Aorta (tissue), 5 donors: ENCODE results near the gene TBC1D1. TPM values are rescaled to one million over a fixed set of nuclear protein-coding genes. Genes with fewer than 3 reads are reported as not detected.

Experiments used
- ATAC-seq: fragments of 200-7000 bp; cut with Tn5 transposase; one replicate; pipeline ENCODE4 v1.9.1; 2022; ENCODE audit warnings: moderate library complexity; ENCODE audit not compliant: low FRiP score
- DNase-seq, 2 donors: peaks; one replicate each; pipeline ENCODE4 v3.0.0-alpha.2; 2020
- H3K27ac ChIP-seq, 2 donors: one replicate each; pipeline ENCODE4 v1.5.1; 2013; ENCODE audit warnings: low read length in 2 of 2, mild to moderate bottlenecking in 2 of 2, moderate library complexity in 2 of 2, control low read depth in 1 of 2, inconsistent platforms in 1 of 2, low read depth in 1 of 2
- H3K27me3 ChIP-seq, 2 donors: one replicate each; pipeline ENCODE4 v1.6.1; 2013; ENCODE audit warnings: control low read depth in 1 of 2, low read length in 1 of 2, mild to moderate bottlenecking in 1 of 2, moderate library complexity in 1 of 2; ENCODE audit not compliant: insufficient read depth in 2 of 2, control insufficient read depth in 1 of 2
- H3K36me3 ChIP-seq, 2 donors: one replicate each; pipeline ENCODE4 v1.6.1; 2013; ENCODE audit warnings: control low read depth in 1 of 2, low read length in 1 of 2, mild to moderate bottlenecking in 1 of 2; ENCODE audit not compliant: insufficient read depth in 2 of 2, control insufficient read depth in 1 of 2
- H3K4me1 ChIP-seq, 2 donors: one replicate each; pipeline ENCODE4 v1.6.1; 2013; ENCODE audit warnings: low read length in 2 of 2, control low read depth in 1 of 2, mild to moderate bottlenecking in 1 of 2, moderate library complexity in 1 of 2; ENCODE audit not compliant: insufficient read depth in 2 of 2, control insufficient read depth in 1 of 2
- H3K4me3 ChIP-seq, 2 donors: one replicate each; pipeline ENCODE4 v1.5.1; 2013; ENCODE audit warnings: low read length in 2 of 2, control low read depth in 1 of 2, mild to moderate bottlenecking in 1 of 2
- H3K9me3 ChIP-seq: one replicate; pipeline ENCODE4 v1.6.1; 2013; ENCODE audit warnings: mild to moderate bottlenecking, low read length; ENCODE audit not compliant: control insufficient read depth
- WGBS, 2 donors: extraction: QIAGEN DNeasy Blood & Tissue Kit; methylation state at CpG; one replicate each; pipeline ENCODE4 v1.1.7; 2013; 5-methylcytosine and 5-hydroxymethylcytosine counted together
- intact Hi-C, 2 donors: fragments of 100-400 bp; cut with DNase I; formaldehyde crosslinking; loops; one replicate each; pipeline versions ENCODE4 v1.14.2 to v1.15.0; 2022
- polyA plus RNA-seq, 2 donors: library from polyadenylated mRNA; stranded (reverse); fragments of 200-250 nt; gene quantifications; one replicate each; pipeline ENCODE4 v1.2.3, GENCODE V29; 2013
- total RNA-seq, 2 donors: library from RNA; stranded (reverse); fragmentation: NEBNext Ultra II Directional; extraction: Animal tissue kit (Norgen Biotek cat#: 25700); gene quantifications; one replicate each; pipeline ENCODE4 v1.2.1, GENCODE V29; 2021
- donor health status: healthy with polysubstance abuse.
- donor health status: Bipolar disorder and iron deficiency.
- donor health status: DM: no; HTN: no; CAD: no.
- donor health status: DM: no; HTN: no; CAD: no.
- donor health status: DM: yes; HTN: yes; CAD: no.

Gene TBC1D1
- total and polyA plus RNA-seq, 4 donors, result 66.4 to 219 (median 115) TPM

DNA sequence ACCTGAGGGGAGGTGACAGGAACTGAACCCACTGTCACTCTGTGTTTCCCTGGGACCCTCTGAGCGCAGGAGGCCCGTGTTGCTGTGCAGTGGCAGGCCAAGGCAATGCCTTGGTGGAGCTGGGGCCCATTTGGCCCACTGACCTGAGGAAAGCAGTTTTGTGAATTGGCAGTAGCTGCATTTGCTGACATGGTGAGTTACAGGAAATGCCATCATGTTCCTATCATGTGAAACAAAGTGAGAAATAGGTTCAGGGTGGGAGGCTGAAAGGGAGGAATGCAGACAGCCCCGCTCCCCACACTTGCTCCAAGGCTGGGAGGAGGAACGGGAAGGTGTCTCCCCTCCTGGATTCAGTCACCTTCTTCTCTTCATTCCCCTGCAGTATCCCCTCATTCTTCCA lies 215.4 kb downstream of the TBC1D1 start:
- DNase-seq, result no peak
- H3K4me3 ChIP-seq, result no peak overlapping the region
- intact Hi-C loops, result no loop called here
- no peaks in the 10 kb centered on the region for H3K27me3 ChIP-seq
- no peaks in the 10 kb centered on the region for H3K9me3 ChIP-seq
- ATAC-seq, result no peak
- peaks cover 0 to 7% of the 10 kb centered on the region in 2 donors for H3K36me3 ChIP-seq
- H3K27ac ChIP-seq, result no peak overlapping the region
- no peaks in the 10 kb centered on the region for H3K4me1 ChIP-seq
- WGBS, 2 donors, result 69 to 75% methylated on average over 4 of the region's 4 CpGs

DNA sequence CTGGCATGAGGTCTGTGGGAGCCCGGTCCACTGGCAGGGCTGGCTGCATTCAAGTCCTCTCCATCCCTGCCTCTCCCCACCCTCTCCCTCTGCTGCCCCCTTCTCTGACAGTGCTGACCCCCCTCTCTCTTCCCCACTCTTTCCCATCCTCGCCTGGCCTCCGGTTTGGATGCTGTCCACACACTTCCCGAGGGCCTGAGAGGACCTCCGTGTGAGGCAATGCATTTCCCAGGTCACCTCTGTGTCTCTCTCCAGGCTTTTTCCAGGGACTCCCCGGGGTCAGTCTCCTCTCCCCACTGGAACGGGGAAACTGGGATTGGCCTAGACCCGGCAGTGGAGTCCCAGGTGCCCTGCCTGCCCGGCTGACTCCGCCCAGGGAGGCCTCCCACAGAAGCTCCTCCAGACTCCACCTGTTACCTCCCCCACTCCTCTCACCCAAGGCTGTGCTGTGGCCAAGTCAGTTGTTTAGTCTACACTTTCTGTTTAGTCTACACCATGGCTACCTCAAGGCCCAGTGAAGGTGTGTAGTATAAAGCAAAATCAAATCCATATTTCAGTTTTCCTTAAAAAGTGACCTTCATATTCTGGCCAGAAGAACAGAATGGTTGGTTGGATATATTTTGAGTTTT lies 216.1 kb downstream of the TBC1D1 start:
- peaks cover 0 to 4% of the 10 kb centered on the region in 2 donors for H3K36me3 ChIP-seq
- 64 to 65% methylated on average over 10 of the region's 10 CpGs for WGBS, 2 donors
- no peak overlapping the region for H3K4me3 ChIP-seq
- peak overlapping the region in 1 of 2 donors; percentile 8 for H3K27ac ChIP-seq
- no peaks in the 10 kb centered on the region for H3K9me3 ChIP-seq
- ATAC-seq, result no peak
- H3K4me1 ChIP-seq, result no peaks in the 10 kb centered on the region
- intact Hi-C loops, result no loop called here
- no peaks in the 10 kb centered on the region for H3K27me3 ChIP-seq
- no peak for DNase-seq

DNA sequence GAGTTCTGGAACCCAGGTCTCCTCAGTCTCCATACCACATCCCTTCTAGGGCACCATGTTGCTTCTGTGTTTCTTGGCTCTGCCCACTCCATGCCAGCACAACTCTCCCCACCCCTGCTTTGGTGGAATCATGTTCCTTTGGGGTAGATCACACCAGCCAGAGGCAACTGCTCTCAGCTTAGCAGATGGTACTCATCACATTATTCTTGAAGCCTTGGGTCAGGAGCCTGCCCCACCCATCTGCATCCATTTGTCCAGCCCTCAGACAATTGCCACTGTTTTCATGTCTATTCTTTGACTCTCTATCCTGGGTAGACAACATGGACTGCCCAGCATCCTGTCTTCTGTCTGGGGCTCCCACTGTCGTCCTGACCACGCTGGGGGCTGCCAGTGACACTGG lies 216.9 kb downstream of the TBC1D1 start:
- intact Hi-C loops, result no loop called here
- ATAC-seq (no peak), DNase-seq (no peak)
- 86 to 93% methylated on average over 2 of the region's 2 CpGs for WGBS, 2 donors
- H3K27me3 ChIP-seq, result no peaks in the 10 kb centered on the region
- no peaks in the 10 kb centered on the region for H3K4me1 ChIP-seq
- H3K9me3 ChIP-seq, result no peaks in the 10 kb centered on the region
- H3K4me3 ChIP-seq, result no peak overlapping the region
- no peak overlapping the region for H3K27ac ChIP-seq
- peaks cover 0 to 4% of the 10 kb centered on the region in 2 donors for H3K36me3 ChIP-seq

GRCh38 chr4:38109370-38109769 lies 218.5 kb downstream of the TBC1D1 start:
- H3K27ac ChIP-seq, result no peak overlapping the region
- WGBS, 2 donors, result 65% methylated on average over 3 of the region's 3 CpGs
- no peaks in the 10 kb centered on the region for H3K9me3 ChIP-seq
- no peak for DNase-seq
- ATAC-seq, result no peak
- no peaks in the 10 kb centered on the region for H3K27me3 ChIP-seq
- H3K4me3 ChIP-seq, result no peak overlapping the region
- intact Hi-C loops, result no loop called here
- H3K36me3 ChIP-seq, result peaks cover 0 to 4% of the 10 kb centered on the region in 2 donors
- H3K4me1 ChIP-seq, result no peaks in the 10 kb centered on the region

GRCh38 chr4:38109896-38110295 lies 219.0 kb downstream of the TBC1D1 start:
- intact Hi-C loops, result no loop called here
- Histone ChIP-seq H3K4me1 (no peaks in the 10 kb centered on the region), H3K9me3 (no peaks in the 10 kb centered on the region), H3K27me3 (no peaks in the 10 kb centered on the region), H3K4me3 (no peak overlapping the region), H3K36me3 (peaks cover 0 to 4% of the 10 kb centered on the region in 2 donors), H3K27ac (no peak overlapping the region)
- ATAC-seq, result no peak
- no peak for DNase-seq
- WGBS, 2 donors, result 56 to 61% methylated on average over 6 of the region's 6 CpGs

DNA sequence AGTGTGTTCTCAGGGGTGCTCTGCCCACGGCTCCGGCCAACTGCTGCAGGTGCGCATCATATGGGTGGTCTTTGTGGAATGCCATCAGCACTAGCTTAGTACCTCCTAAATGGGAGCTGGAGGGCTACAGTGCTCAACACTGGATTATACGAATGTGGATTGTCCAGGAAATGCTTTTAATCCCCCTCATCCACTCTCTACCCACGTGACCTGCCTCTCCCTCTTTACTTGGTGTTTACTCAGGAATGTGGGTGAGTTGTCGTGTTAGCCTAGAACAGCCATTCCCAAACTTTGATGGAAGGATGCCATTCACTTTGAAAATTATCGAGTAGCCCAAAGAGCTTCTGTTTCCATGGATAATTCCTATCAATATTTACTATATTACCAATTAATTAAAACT lies 220.1 kb downstream of the TBC1D1 start:
- no peak overlapping the region for H3K27ac ChIP-seq
- H3K36me3 ChIP-seq, result peaks cover 2 to 5% of the 10 kb centered on the region in 2 donors
- no peaks in the 10 kb centered on the region for H3K27me3 ChIP-seq
- 77 to 81% methylated on average over 7 of the region's 7 CpGs for WGBS, 2 donors
- intact Hi-C loops, result no loop called here
- H3K9me3 ChIP-seq, result no peaks in the 10 kb centered on the region
- H3K4me3 ChIP-seq, result no peak overlapping the region
- no peaks in the 10 kb centered on the region for H3K4me1 ChIP-seq
- no peak for ATAC-seq
- DNase-seq, result no peak

GRCh38 chr4:38111717-38112116 lies 220.8 kb downstream of the TBC1D1 start:
- Histone ChIP-seq H3K4me3 (no peak overlapping the region), H3K9me3 (no peaks in the 10 kb centered on the region), H3K4me1 (no peaks in the 10 kb centered on the region), H3K27ac (no peak overlapping the region), H3K36me3 (peaks cover 2 to 8% of the 10 kb centered on the region in 2 donors), H3K27me3 (no peaks in the 10 kb centered on the region)
- no peak for DNase-seq
- intact Hi-C loops, result no loop called here
- ATAC-seq, result no peak
- 73 to 75% methylated on average over 4 of the region's 4 CpGs for WGBS, 2 donors

- DNase-seq (no peak), ATAC-seq (no peak)
- H3K36me3 ChIP-seq, result peaks cover 2 to 4% of the 10 kb centered on the region in 2 donors
- no peak overlapping the region for H3K4me3 ChIP-seq
- intact Hi-C loops, result no loop called here
- H3K4me1 ChIP-seq, result no peaks in the 10 kb centered on the region
- no peaks in the 10 kb centered on the region for H3K27me3 ChIP-seq
- H3K27ac ChIP-seq, result no peak overlapping the region
- WGBS, 2 donors, result 58 to 67% methylated on average over 4 of the region's 4 CpGs
- no peaks in the 10 kb centered on the region for H3K9me3 ChIP-seq
Observed at GRCh38 chr4:38113132-38113531, 222.2 kb downstream of the TBC1D1 start.

GRCh38 chr4:38113551-38113950 lies 222.7 kb downstream of the TBC1D1 start:
- no peaks in the 10 kb centered on the region for H3K9me3 ChIP-seq
- no peaks in the 10 kb centered on the region for H3K27me3 ChIP-seq
- ATAC-seq (no peak), DNase-seq (no peak)
- no peak overlapping the region for H3K27ac ChIP-seq
- intact Hi-C loops, result no loop called here
- WGBS, 2 donors, result 96 to 97% methylated on average over 2 of the region's 2 CpGs
- no peak overlapping the region for H3K4me3 ChIP-seq
- H3K36me3 ChIP-seq, result peaks cover 2 to 4% of the 10 kb centered on the region in 2 donors
- H3K4me1 ChIP-seq, result no peaks in the 10 kb centered on the region
